SIG-M5 treated with dmso at 0.1 percent for 504 hours (cell line): ENCODE results near the gene SAE1.
"Not testable (repeated sequence)": the region's sequence is repeated elsewhere in the genome, so short reads cannot be mapped to it uniquely, and the experiment has no call there.

Source experiments
- DNase-seq: peaks from one replicate; lab custom pipeline; 2025; ENCODE audit not compliant: unreplicated experiment; lab: John Stamatoyannopoulos, UW

The SAE1 gene

GRCh38 chr19:47125669-47125938, 5.0 kb upstream of the SAE1 start:
- DNase-seq, result no peak

GRCh38 chr19:47129579-47129978, 1.1 kb upstream of the SAE1 start:
- DNase-seq, result no peak

GRCh38 chr19:47130120-47130588, 481 bp upstream of the SAE1 start:
- DNase-seq, result no peak

GRCh38 chr19:47132194-47132852, 1.7 kb downstream of the SAE1 start:
- no peak for DNase-seq

- DNase-seq, result no peak
These were observed 2.4 kb downstream of the SAE1 start for GRCh38 chr19:47133021-47133471.

- DNase-seq, result no peak
These were observed 3.9 kb downstream of the SAE1 start for GRCh38 chr19:47134545-47134944.

GRCh38 chr19:47135156-47135555, 4.5 kb downstream of the SAE1 start:
- DNase-seq, result no peak

GRCh38 chr19:47141252-47141651, 10.6 kb downstream of the SAE1 start:
- DNase-seq, result not testable (repeated sequence)

- DNase-seq, result no peak
These were observed 11.1 kb downstream of the SAE1 start for GRCh38 chr19:47141695-47142094.

- DNase-seq, result no peak
These were observed 12.1 kb downstream of the SAE1 start for GRCh38 chr19:47142779-47143178.

- no peak for DNase-seq
These were observed 12.9 kb downstream of the SAE1 start for GRCh38 chr19:47143322-47144073.

GRCh38 chr19:47144630-47145029, 14.0 kb downstream of the SAE1 start:
- DNase-seq, result no peak

- no peak for DNase-seq
These were observed 15.2 kb downstream of the SAE1 start for GRCh38 chr19:47145639-47146486.

- DNase-seq, result no peak
These were observed 16.3 kb downstream of the SAE1 start for GRCh38 chr19:47146920-47147319.

- DNase-seq, result no peak
These were observed 21.0 kb downstream of the SAE1 start for GRCh38 chr19:47151627-47152026.

- DNase-seq, result peak; percentile 21
These were observed 21.6 kb downstream of the SAE1 start for GRCh38 chr19:47152205-47152604.

GRCh38 chr19:47152632-47153031, 22.0 kb downstream of the SAE1 start:
- DNase-seq, result peak; percentile 43

GRCh38 chr19:47153266-47153665, 22.6 kb downstream of the SAE1 start:
- DNase-seq, result no peak

GRCh38 chr19:47155148-47155547, 24.5 kb downstream of the SAE1 start:
- DNase-seq, result no peak

GRCh38 chr19:47156861-47157430, 26.3 kb downstream of the SAE1 start:
- peak; percentile 80 for DNase-seq
